Ammon's horn (tissue), 1 donor: Measurements from ENCODE around the gene ZBTB39.
"Not testable (repeated sequence)": the region's sequence is repeated elsewhere in the genome, so short reads cannot be mapped to it uniquely, and the experiment has no call there.

ENCODE experiments used
- DNase-seq: peaks from one replicate; pipeline ENCODE4 v3.0.0-alpha.2; 2016; ENCODE audit warnings: low spot score

The ZBTB39 gene, protein sequence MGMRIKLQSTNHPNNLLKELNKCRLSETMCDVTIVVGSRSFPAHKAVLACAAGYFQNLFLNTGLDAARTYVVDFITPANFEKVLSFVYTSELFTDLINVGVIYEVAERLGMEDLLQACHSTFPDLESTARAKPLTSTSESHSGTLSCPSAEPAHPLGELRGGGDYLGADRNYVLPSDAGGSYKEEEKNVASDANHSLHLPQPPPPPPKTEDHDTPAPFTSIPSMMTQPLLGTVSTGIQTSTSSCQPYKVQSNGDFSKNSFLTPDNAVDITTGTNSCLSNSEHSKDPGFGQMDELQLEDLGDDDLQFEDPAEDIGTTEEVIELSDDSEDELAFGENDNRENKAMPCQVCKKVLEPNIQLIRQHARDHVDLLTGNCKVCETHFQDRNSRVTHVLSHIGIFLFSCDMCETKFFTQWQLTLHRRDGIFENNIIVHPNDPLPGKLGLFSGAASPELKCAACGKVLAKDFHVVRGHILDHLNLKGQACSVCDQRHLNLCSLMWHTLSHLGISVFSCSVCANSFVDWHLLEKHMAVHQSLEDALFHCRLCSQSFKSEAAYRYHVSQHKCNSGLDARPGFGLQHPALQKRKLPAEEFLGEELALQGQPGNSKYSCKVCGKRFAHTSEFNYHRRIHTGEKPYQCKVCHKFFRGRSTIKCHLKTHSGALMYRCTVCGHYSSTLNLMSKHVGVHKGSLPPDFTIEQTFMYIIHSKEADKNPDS

DNA sequence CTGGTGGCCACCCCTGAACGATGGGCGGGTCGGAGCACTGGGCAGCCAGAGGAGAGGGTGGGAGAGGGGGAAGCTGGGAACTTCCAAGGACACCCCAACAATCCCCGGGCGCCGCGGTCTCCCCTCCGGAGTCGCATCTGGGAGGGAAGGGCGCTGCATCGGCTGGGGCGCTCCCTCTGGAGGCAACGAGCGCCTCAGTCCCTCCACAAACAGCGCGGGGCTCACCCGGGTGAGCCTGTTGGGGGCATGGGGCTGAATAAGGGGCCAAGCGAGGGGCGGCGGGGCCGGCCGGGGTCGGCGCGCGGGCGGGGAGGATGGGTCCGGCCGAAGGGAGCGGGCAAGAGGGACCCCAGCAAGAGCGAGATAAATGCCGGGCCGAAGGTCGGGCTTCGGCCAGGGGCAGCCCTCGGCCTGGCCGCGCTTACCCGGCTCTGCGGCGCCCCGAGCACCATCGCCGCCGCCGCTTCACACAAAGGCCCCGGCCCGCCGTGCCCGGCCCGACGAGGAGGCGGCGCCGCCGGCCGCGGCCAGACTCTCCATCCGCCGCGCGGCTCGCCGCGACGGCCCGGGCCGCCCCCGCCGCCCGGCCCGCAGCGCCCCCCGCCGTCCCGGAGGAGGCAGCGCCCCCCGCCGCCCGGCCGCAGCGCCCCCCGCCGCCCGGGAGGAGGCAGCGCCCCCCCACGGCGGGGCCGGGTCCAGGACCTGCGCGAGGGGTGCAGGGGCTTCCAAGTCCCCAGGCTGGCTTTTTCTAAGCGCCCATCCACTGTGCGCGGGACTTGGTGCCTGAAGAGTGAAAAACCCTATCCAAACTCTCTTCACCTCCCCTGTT, at the start of gene ZBTB39:
Gene ZBTB39 (minus strand): TSS at position 567 of the 829 bp plus-strand sequence. CDS start 1,629 bp downstream, outside the sequence.
- peak; percentile 49 for DNase-seq

DNA sequence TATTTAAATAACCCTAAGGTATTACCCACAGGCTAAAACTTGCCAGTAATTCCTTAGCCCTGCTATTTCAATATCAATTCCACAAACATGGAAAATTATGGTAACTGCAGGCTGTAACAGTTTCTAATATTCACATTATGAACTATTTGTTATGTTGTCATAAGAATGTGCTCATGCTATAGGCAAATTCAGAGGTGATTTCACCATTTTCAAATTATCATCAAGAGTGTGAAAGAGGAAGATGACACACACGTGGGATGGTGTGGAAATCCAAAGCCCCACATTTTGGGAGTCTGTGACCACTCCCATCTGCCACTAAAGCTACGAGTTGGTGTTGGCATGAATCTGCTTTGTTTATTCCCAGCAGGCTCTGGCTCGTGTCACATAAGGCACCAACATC, 49.5 kb upstream of the ZBTB39 start:
- no peak for DNase-seq

DNA sequence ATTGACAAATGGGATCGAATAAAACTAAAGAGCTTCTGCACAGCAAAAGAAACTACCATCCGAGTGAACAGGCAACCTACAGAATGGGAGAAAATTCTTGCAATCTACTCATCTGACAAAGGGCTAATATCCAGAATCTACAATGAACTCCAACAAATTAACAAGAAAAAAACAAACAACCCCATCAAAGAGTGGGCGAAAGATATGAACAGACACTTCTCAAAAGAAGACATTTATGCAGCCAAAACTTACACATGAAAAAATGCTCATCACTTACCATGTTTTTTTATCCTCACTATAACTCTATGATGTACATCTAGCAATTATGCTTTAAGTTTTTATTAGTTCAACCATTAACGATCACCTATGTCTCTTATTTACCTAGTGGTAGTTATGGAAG, 47.6 kb upstream of the ZBTB39 start:
- DNase-seq = not testable (repeated sequence)

DNA sequence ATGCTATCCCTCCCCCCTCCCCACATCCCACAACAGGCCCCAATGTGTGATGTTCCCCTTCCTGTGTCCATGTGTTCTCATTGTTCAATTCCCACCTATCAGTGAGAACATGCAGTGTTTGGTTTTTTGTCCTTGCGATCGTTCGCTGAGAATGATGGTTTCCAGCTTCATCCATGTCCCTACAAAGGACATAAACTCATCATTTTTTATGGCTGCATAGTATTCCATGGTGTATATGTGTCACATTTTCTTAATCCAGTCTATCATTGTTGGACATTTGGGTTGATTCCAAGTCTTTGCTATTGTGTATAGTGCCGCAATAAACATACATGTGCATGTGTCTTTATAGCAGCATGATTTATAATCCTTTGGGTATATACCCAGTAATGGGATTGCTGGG, 46.8 kb upstream of the ZBTB39 start:
- not testable (repeated sequence) for DNase-seq

DNA sequence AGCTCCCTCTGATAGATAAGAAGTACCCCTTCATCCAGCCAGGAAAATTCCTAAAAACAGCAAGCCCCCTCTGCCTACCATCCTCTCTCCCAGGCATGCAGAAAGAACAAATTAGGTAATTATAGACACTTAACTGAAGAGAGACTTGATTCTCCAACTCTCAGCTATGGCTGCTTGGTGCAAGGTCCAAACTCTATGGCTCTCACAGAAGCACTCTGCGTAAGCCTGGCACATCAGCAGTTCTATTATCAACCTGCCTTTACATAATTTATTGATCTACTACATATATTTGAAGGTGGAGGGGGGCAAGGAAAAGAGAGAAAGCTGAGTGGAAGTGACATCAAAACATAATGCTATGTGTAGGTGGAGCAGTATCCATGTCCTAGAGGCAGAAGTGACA, 44.7 kb upstream of the ZBTB39 start:
- DNase-seq = no peak

DNA sequence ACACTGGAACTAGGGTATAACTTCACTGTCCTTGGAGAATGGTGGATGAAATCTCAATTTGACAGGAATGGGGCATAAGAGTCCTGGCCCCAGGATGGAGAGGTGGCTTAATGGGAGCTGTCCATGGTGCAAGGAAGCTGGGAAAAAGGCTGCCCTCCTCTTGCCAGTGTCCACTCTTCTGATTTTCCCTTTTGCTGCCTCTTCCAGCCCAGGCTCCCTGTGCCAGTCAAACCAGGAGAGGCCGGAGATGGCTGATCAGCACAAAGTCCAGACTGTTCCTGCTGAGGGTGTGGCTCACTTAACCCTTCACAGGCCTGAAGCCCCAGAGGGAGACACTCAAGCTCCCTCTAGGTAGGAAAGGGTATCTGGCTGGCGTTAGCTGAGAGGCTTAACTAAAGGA, 43.5 kb upstream of the ZBTB39 start, which contains the start of gene MYO1A:
Gene MYO1A (minus strand): TSS at position 240 of the 400 bp plus-strand sequence. CDS start 1,806 bp downstream, outside the sequence.
- DNase-seq = no peak

DNA sequence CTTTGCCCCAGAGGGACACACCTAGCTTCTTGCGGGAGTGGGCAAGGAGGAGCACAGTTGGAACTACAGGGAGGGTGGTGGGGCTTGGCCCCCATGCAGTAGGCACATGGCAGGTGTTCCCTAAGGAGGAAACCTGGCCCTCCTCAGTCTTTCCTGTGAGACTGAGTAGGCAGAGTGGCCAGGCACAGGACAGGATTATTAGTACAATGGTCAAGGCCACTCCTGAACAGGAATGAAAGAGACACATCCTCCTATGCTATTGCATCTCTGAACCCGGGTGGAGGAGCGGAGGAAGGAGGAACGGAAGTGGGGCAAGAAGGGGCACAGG, 42.7 kb upstream of the ZBTB39 start:
- DNase-seq = no peak

DNA sequence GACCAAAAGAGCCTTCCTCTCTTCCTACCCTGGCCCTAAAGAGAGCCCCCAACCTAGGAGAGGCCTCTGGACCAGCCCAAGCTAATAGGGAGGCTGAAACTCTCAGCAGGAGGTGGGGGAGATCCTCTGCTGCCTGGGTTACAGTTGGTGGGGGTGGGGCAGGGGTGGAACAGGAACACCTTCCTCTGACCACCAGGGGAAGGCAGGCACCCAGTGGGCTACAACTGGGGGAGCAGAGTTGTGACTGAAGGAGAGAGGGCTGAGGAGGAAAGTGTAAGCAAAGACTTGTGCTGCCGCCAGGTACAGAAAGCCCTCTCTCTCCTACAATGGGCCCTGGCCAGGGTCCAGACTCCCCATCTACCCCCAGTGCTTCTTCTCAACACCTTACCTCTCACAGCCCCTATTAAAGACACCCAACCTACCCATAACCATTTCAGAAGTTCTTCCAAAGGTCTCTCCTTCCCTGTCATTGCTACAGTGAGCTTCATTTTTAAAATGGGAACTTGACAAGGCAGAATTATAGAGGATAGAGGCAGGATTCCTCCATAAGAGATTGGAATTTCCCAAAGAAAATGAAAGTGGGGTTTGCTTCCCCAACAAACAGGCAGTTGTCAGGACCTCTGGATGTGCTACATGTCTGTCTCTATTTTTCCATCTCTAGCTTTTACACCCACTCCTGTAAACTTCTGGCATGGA, 42.2 kb upstream of the ZBTB39 start:
- no peak for DNase-seq

DNA sequence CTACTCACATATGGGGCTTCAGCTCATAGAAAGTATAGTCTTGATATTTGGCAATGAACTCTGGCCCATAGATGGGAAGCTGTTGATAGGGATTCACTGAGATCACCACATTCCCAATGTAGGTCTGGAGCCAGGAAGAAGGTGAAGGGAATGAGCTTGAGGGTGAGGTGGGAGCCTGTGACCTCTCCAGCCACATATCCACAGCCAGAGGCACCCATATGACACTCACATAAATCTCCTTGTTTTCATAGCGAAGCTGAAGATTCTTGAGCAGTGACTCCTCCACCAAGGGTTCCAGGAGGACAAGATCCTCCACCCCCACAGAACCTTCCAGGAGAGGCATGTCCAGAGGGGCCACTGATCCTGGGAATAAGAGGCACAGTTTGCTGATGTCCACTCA, 41.6 kb upstream of the ZBTB39 start:
- no peak for DNase-seq

DNA sequence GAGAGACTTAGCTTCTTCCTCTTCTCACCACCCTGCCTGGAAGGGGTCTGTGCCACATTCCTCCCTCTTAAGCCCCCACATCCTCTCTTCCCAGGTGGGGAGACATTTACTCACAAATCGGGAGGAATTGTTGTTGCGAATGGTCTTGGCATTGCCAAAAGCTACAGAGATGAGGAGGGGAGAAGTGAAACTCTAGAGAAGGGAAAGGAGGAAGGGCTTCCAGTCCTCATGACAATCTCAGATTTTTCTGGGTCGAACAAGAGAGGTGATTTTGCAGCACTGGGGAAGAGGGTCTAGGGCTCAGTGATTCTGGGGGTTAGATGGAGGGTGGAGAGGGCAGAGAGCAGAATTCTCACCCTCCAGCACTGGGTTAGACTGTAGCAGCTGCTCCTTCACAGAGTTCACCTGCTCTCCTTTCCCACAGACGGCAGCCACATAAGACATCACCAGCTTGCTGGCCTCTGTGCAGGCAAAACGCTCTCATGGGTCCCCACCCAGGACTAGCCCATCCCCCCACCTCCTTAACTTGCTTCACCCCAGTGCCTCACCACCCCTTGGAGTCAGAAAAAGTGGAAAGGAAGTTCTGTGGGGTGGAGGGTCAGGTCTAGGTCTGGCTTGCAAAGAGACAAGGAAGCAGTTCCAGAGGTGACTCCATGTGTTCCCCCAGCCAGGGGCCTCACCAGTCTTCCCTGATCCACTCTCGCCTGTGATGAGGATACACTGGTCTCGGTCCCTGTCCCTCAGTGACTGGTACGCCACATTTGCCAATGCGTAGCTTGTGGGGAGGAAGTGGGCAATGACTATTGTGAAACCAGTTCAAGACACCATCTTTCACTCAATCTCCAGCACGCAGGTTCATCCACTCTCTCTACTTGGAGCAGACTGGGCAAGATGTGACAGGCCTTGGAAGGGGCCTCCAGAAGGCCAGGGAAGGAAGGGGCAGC, 40.9 kb upstream of the ZBTB39 start:
- DNase-seq = peak; percentile 33

DNA sequence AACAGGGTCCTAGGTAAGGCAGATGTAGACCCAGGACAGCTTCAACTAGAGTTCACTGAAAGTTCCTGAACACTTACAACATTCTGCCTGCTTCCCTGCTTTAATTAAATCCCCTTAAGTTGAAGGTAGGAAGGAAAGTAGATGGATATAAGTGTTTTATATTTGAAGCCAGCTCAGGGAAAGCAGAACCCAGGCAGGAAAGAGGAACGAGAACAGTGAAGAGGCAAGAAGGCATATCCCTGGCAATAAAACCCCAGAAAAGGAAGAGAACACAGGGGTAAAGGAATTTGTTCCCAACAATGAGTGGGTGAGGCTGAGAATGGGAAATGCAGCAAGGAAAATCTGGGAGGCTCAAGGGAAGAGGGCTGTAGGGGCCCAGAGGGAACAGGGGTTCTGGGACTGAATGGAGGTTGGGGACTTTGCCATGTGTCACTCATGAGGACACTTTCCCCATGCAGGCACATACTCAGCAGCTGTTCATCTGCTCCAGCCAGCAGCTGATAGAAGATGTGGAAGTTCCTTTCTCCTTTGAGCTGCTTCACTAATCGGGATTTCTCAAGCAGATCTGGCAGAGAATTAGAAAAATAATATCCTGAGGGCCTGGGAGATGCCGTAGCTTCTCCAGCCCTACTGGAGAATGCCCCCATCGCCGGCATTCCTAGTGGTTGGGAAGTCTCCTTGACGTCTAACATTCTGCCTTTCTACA, 39.9 kb upstream of the ZBTB39 start:
- no peak for DNase-seq

DNA sequence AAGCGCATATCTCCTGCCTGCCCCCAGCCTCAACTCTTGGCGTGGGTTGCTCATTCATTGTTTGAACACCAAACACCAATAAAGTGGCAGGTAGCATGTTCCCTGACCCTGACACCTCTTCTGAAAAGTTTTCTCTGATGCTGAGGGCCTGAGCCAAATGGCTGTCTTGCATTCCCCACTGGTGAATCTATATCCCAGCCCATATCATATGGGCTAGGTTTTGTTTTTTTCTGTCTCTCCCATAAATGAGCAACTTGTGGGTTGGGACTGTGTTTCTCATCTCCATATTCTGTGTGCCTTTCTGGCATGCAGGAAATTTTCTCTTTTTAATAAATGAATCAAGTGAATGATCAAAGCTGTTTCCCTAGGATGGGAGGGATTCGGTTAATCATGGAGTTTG, 38.5 kb upstream of the ZBTB39 start:
- no peak for DNase-seq

DNA sequence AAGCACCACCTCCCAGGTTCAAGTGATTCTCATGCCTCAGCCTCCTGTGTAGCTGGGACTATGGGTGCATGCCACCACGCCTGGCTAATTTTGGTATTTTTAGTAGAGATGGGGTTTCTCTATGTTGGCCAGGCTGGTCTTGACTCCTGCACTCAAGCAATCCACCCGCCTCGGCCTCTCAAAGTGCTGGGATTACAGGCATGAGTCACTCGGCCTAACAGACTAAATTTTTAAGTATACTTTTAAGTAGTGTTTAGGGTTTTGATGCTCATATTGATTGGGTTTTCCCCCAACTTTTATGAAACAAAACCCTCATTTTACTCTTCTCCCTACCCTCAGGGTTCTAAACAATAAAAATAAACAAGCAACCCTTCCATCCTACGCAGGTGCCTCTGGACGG, 38.1 kb upstream of the ZBTB39 start:
- DNase-seq = no peak

DNA sequence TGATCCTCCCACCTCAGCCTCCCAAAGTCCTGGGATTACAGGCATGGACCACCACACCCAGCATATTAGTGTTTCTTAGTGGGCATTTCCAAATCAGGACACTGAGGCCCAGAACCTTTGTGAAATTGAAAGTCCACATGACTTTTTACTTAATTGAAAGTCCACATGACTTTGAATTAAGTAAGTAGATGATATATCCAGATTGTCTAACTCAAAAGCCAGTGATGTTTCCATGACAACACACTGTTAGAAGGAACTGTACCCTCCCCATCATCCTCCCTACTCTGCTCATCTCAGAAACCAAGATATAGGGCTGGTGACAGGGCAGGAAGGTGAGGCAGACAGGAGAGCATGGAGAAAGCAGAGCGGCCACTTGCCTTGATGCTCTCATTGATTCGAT, 36.3 kb upstream of the ZBTB39 start:
- DNase-seq = no peak

DNA sequence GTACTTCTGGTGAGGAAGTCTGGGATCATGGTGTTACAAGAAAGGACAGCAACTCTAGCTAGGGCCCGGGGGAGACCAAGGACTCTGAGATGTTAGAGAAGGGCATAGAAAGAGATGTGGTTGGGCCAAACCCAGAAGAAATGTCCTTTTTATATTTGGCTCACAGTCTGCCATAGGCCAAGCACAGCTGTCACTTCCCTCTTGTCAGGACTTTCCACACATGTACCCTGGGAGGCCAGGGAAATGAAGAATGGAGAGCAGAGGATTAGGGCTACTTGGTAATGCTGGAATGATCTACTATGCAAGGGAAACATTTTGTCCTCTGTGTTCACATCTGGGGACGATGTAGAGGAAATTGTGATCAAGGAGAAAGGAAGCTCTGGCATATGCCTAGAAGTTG, 34.4 kb upstream of the ZBTB39 start:
- no peak for DNase-seq

DNA sequence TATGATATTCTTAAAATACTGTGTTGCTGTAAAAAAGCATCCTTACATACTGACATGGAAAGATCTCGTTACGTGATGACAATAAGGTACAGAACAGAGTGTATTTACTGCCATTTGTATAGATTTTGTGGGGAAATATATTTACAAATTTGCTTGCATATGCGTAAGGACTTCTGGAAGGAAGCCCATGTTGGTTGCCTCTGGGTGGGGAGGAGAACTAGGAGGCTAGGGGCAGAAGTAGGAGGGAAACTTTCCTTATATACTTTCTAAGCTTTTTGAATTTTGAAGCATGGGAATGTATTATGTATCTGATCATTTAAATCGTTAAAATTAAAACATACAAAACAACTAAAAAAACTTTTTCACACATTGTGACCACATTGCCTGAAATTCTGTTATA, 33.9 kb upstream of the ZBTB39 start:
- DNase-seq = no peak

DNA sequence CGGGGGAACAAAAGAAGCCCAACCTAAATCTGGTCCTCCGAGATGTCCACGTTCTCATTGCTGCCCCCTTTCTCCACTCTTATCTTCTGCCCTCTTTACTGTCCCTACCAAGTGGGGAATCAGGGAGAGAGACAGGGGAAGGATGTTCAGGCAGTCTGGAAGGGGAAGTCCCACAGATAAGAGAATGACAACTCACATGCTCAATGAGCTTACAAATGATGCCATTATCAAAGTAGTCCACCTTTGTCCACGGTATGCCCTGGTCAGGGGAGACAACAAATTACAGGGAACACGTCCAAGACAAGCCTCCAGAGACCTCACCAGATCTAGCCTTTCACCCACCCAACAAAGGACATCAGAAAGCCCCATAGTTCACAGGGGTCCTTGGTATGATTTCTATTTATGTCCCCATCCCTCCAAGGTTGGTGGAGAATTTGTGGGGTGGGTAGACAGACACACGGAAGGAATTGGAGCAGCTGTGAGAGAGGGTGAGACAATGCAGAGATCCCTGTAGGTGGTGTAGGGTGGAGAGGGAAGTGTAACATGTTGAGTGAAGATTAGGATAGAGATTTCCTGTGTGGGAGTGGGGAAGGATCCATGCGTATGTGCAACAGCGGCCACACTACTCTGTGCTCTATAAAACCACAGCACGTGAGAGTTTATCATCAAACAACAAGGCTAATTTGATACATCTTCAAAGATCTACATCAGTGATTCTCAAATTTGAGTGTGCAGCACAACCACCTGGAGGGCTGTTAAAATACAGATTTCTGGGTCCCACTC, 32.9 kb upstream of the ZBTB39 start:
- no peak for DNase-seq

DNA sequence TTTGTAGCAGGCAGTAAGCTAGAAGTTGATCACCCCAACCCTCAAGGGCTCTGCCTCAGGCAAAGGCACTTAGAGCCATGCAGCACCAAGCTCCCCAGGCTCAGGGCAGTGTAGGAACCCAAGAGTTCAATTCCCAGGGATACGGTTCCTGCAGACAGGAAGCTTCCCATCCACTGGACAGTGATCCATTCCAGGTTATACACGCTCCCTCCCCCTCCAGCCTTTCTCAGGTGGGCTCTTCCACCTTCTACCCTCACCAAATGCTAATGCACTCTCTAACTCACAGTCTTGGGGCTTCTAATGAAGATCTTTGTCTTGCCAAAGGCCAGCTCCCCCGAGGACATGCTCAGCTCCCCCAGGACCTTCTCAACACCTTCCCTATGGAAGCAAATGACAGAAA, 30.9 kb upstream of the ZBTB39 start:
- no peak for DNase-seq

DNA sequence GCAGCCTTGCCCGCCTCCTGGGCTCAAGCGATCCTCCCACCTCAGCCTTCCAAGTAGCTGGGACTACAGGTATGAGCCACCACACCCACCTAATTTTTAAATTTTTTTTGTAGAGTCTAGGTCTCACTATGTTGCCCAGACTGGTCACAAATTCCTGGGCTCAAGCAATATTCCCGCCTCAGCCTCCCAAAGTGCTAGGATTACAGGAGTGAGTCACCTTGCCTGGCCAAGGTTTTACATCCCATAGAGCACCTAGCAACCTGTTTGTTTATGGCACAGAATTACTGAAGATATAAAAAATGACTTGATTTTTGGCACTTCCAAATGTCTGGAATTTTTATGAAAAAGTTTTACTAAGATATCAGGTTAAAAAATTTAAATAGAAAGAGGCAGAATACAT, 27.1 kb upstream of the ZBTB39 start:
- DNase-seq = no peak
